HG03060 (cell line): Measurements from ENCODE around the gene CCSER1.
"Not testable (repeated sequence)": the region's sequence is repeated elsewhere in the genome, so short reads cannot be mapped to it uniquely, and the experiment has no call there.

Experiments used
- ATAC-seq: cut with Tn5 transposase; IDR thresholded peaks from one replicate; pipeline ENCODE4 v1.9.1; 2021; ENCODE audit warnings: low read depth, moderate number of reproducible peaks; ENCODE audit not compliant: unreplicated experiment

Gene CCSER1

DNA sequence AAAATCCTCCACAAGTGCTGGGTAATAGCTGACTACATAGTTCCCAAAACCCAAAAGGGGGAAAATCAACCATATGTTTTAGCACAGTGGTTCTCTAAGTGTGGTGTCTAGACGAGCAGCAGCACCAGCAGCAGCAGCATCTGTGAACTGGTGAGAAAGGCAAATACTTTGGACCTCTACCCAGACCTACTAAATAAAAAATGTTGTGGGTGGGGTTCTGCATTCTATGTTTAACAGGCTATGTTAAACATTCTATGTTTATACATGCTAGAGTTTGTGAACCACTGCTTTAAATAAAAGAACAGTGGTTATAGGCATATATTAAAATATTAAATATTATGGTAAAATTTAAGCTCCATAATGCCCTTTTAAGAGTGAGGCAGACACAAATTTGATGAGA, 1171.6 kb downstream of the CCSER1 start:
- ATAC-seq: no peak

DNA sequence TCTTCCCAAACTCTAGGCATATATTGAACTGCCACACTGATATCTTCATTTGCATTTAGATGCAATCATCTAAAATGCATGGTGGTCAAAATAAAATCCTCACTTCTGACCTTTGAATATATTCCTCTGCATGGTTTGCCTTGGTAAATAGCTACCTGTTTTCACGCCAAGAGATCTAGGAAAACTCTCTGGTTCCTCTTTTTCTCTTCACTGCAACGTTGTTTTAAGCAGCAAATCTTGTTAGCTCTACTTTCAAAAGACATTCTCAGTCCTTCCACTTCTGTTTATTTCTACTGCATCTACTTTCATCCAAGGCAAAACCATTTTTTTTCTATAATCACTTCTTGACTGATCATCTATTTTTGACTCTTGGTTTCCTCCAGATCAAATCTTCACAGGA, 1174.9 kb downstream of the CCSER1 start:
- ATAC-seq: no peak

DNA sequence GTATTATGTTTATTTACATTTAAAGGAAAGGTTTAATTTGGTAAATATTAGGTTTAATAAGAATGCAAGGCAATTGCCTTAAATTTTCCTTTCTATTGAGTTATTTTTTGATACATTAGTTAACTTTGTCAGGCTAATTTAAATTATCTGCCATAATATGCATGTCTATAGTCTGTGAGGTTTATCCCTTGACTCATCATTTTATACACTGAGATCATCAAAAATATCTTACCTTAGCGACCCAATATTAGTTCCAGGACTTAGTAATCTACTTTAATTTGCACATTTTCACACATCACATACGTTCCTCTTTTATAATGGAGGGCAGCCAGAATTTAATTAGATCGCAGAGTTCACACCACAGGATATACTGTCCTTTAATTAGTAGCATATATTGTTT, 1177.1 kb downstream of the CCSER1 start:
- ATAC-seq: no peak

DNA sequence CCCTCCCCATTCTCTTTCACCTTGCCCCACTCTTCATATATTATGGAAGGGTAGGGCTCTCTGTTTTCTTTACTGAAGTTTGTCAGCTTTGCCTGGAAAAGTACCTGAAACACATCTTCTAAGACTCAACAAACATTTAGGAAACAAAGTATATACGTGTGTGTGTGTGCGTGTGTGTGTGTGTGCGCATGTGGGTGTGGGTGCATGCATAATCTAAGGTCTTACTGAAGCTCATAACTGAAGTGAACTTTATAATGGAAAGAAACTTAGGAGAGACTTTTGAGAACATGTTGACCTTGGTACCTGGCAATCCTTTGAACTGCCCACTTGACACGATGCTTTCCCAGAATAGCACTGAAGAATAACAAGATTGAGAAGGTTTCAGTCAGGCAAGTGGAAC, 1190.2 kb downstream of the CCSER1 start:
- no peak for ATAC-seq

DNA sequence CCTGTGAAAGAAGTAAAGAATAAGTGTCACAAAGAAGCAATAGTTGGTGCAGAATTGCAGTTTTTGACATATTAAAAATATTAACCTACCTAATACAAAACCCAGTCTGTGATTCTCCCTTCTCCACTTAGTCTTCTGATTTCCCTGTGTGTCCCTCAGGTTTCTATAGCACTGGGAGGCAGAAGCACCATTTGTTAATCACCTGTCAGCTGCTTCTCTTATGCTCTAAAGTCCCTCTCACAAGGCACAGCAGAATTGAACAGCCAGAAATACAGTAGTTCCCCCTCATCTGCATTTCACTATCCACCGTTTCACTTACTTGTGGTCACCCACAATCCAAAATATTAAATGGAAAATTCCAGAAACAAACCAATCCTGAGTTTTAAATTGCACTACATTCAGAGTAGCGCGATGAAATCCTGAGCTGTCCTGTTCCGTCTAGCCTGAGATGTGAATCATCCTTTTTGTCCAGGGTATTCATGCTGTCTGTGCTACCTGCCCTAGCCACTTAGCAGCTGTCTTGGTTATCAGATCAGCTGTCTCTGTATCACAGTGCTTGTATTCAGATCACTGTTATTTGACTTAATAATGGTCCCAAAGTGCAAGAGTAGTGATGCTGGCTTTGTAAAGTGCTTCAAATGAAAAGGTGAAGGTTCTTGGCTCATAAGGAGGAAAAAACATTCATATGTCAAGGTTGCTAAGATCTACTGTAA, 1192.5 kb downstream of the CCSER1 start:
- ATAC-seq: no peak

DNA sequence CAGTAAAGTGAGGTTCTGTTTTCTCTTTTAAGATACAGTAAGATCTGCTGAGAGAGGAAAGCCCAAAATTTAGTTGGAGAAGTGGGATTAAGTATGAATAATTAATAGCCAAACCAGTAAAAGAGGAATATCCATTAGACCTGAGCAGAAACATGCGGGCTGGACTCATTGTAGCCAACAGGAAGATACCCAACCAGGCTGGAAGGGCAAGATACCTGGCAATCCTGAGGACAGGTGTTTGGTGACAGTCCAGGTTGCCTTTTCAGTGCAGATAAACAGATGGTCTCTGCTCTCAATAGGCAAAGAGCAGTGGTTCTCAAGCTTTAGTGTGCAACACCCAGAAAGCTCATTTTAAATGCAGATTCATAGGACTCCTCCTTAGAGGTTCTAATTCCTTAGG, 1195.8 kb downstream of the CCSER1 start:
- ATAC-seq: no peak

DNA sequence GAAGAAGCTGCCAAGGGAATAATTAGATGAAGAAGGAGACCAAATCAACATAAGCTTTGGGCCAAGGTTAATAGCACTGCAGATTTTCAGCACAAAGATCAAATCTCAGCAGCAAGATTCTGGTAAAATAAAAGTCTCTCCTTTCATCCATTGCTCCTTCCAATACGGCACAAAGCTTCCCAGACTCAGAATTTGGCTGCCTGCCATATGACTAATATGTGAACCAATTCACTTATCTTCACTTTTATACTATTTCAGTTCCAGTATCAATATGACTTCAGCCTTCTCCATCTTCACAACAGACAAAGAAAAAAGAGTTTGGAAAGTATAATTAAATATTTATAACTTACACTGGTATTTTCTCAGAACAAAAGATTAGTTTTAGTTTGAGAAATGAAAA, 1198.3 kb downstream of the CCSER1 start:
- ATAC-seq: no peak

DNA sequence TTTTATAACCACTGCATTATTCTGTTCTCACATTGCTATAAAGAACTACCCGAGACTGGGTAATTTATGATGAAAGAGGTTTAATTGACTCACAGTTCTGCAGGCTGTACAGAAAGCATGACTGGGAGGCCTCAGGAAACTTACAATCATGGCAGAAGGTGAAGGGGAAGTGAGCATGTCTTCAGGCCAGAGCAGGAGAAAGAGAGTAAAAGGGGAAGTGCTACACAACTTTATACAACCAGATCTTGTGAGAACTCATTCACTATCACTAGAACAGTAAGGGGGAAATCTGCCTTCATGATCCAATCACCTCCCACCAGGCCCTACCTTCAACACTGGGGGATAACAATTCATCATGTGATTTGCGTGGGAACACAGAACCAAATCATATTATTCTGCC, 1199.0 kb downstream of the CCSER1 start:
- not testable (repeated sequence) for ATAC-seq

DNA sequence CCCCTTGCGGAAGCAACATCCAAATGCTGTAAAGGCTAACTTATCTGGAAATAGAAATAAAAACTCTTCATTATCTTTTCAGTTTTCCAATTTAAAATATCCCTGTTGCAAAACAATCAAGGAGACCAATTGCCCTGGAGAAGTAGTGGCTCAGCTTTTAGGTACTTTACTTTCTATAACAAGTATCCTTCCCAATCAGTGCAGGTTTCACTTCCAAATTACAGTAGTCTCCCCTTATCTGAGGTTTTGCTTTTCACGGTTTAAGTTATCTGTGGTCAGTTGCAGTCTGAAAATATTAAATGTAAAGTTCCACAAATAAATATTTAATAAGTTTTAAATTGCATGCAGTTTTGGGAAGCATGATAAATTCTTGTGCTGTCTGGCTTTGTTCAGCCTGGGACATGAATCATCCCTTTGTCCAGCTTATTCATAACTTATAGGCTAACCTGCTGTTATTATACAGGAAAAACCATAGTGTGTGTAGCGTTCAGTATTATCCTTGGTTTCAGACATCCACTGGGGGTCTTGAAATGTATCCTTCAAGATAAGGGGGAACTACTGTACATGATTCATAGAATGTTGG, 1203.5 kb downstream of the CCSER1 start:
- no peak for ATAC-seq

DNA sequence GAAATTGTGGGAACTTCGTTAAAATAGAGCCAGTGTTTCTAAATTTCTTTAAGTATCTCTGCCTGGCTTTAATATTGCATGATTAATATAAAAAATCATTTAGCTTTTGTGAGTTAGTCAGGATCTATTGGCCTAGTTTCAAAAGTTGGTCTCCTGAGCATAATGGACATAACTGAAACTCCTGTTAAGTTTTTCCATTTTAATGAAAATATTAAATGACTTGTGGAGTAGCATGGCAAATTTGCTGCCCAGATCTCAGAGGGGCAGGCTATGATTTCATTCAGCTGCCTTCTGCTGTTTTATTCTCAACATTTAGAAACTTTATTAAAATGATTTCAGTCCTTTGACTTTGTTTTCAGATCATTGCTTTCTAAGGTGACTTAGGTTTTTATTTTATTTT, 1213.6 kb downstream of the CCSER1 start:
- no peak for ATAC-seq

DNA sequence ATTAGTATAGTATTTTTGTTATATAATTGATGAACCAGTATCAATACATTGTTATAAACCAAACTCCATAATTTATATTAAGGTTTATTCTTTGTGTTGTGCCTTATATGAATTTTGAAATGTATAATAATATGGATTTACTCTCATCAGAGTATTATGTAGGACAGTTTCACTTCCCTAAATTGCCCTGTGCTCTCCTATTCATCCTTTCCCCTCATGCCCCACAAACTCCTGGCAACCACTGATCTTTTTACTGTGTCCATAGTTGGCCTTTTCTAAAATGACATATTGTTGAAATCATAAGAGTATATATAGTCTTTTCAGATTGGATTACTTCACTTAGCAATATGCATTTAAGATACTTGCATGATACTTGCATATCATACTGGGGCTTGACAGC, 1218.4 kb downstream of the CCSER1 start:
- no peak for ATAC-seq

DNA sequence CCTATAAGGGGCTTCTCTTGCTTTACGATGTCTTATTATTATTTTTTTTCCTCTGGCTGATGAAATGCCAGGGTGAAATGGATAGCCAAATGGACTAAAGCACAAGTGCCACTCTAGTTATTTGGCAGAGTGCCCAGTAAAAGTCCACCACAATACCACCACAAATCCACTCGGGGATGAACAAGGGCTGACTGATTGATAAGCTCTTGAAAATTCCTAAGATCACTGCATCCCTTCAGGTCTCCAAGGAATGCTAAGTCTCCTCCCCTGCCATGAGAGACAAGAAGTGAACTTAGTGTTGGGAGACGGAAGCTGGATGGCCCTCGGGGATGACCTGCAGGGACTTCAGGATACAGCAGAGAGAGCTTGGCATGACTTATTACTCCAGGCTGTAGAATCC, 1229.3 kb downstream of the CCSER1 start:
- ATAC-seq: not testable (repeated sequence)

DNA sequence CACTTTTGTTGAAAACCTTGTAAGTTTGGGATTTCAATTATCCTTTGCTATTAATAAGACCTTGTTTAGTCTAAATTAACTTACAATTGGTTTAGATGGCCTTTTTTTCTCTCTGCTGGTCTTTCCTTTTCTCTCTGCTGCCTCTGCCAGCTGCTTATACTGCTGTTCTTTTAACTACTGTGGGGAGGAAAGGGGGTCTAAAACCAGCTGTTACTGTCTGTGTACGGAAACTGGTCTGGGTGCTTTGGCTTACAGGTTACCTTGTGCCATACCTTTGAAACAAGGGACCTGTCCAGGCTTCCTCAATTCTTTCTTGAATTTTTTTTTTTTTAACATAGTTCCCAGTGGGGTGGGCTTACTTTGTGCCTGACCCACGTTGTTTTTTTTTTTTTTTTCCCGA, 1230.8 kb downstream of the CCSER1 start:
- ATAC-seq: not testable (repeated sequence)

DNA sequence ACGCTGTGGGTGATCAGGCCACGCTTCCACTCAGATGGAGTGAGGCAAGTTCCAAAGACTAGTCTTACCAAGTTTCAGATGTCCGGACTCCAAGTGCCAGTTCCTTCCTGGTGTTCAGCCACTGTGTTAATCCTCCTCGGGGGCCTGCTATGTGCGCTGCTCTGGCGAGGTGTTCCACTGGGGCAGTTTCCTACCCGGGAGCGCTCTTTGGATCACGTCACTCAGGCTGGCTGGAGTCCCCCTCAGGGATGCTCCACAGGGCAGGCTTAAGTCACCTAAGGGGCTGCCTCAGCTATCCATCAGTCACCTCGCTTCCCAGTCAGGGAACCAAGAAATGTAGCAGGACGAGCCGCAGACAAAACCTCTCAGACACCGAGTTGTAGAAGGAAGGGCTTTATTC, 1231.4 kb downstream of the CCSER1 start:
- ATAC-seq: not testable (repeated sequence)

DNA sequence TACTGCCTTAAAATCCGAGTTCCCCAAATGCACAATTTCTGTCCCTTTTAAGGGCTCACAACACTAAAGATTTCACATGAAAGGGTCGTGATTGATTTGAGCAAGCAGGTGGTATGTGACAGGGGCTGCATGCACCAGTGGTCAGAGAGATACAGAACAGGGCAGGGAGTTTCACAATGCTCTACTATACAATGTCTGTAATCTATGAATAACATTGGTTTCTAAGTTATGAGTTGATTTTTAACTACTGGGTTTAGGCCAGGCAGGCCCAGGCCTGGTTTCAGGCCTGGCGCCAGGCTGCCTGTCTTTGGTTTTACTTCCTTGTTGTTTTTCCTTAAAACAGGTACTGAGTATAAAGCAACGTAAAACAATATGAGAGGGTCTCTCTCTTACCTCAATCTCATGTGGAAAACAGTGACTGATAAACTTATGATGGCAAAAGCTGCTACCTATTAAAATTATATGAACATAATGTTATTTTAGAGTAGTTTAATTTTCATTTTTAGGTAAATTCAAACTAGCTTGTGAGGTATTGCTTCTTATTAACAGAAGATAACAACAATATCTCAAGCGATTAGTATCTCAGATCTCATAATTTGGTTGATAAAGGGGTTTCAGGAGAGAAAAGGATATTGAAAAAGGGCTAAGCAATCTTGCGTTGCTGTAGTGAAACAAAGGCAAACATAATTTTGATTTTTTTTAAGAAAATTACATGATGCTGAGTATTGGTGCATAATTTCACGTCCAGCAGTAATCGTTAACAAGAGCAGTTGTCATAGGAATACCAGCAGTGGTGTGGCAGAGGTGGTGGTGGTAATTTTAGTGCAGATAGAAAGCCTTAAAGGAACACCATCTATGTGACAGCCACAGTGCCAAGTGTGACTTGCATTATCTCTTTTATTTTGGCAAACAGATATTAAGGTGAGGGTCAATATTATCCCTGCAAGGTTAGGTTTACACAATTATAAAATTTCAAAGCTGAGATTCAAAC, 1232.1 kb downstream of the CCSER1 start:
- no peak for ATAC-seq

DNA sequence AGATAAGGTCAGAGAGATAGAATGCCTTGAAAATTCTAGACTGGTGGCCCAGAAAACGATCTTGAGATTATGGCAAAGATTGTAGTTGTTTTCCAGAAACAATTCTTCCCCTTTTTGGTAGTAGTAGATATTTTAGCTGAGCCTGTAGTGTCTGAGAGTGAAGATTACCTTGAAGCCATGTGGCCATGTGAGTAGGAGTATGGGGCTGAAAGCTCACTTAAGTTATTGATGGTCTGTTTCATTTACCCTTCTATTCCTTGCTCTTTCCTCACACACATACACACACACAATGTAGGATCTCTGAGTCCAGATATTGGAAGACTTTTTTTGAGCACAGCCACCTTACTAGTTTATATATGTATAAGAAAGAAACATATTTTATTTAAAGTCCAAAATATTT, 1234.9 kb downstream of the CCSER1 start:
- ATAC-seq: no peak

DNA sequence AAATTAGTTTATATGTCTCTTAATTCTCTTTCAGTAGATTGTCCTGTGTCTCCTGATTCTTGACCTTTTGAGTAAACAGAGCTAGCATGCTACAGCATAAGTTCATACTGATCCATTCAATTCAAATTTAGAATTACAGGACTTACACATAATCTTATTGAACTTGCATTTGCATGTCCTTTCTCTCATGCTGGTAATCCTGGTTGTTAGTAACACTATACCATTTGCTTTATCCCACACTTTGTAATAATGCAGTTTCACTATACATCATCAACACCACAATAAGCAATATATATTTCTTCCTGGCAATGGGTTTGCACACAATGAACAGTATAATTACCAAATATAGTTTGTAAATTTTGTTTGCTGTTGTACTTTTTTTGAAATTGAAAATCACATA, 1239.4 kb downstream of the CCSER1 start:
- ATAC-seq: no peak

DNA sequence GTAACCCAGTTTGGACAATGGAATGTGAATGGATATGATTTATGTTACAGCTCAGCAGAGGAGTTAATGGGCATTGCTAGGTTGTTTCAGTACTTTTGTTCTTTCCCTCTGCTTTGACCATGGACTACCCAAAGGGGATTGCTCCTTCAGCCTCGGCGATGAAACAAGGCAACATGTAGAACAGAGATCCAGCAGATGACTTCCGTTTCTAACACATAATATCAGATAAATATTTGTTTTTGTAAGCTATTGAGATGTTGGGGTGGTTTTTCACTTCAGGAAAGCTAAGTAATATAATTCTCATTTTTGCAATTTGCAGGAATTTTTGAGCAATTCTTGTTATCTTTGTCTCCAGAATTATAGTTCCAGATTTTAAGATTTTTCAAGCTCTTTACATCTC, 1241.9 kb downstream of the CCSER1 start:
- ATAC-seq: no peak

DNA sequence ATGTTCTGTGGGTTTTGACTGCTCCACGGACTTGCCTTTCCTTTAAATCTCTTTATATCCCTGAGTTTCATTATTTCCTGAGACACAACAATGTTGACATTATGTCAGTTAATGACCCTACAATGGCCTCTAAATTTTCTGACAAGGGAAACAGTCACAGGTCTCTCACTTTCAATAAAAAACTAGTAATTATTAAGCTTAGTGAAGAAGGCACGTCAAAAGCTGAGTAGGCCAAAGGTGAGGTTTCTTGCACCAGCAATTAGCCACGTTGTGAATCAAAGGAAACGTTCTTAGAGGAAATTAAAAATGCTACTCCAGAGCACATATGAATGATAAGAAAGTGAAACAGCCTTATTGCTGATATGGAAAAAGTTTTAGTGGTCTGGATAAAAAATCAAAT, 1246.4 kb downstream of the CCSER1 start:
- ATAC-seq: no peak

DNA sequence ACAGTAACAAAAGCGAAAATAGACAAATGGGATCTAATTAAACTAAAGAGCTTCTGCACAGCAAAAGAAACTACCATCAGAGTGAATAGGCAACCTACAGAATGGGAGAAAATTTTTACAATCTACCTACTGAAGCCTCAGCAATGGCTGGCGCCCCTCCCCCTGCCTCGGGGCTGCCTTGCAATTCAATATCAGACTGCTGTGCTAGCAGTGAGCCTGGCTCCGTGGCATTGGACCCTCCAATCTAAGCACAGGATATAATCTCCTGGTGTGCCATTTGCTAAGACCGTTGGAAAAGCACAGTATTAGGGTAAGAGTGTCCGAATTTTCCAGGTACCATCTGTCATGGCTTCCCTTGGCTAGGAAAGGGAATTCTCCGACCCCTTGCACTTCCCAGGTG, 1278.2 kb downstream of the CCSER1 start:
- ATAC-seq: not testable (repeated sequence)

DNA sequence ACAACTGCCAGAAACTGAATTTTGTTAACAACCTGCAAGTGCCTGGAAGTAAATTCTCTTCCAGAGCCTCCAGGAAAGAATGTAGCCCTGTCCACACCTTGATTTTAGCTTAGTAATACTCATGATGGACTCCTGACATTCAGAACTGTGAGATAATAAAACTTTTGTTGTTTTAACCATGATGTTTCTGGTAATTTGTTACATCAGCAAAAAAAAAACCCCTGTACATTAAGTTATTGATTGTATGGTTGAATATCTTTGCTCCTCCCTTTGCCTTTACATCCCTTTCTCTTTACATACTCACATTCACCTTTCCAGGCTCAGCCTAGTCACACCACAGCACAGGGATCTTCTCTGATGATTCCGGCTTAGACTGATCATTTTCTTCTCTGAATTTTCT, 1294.8 kb downstream of the CCSER1 start:
- ATAC-seq: no peak
